Measurements from ENCODE around the gene UBC.

GRCh38 chr12:124876171-124876570 is 38.3 kb downstream of the UBC start:
- no peak for TF ChIP-seq RAD21 (CRISPR knock-in tag; conservative IDR thresholded peaks at IDR 0.05 in 1 of 2, IDR thresholded peaks at IDR 0.05 in 1 of 2)
- TF ChIP-seq CHAMP1 (IDR thresholded peaks at IDR 0.05) = no peak
- no peak for TF ChIP-seq SRF (CRISPR knock-in tag; IDR thresholded peaks at IDR 0.05)

Measured in K562 (cell line).